HFFc6 (cell line): ENCODE measurements around the gene F10. TPM values are rescaled to one million over a fixed set of nuclear protein-coding genes. Genes with fewer than 3 reads are reported as not detected.
A peak's percentile ranks its signal among the peaks of the same experiment; 100 is the strongest.

ENCODE experiments used
- DNase-seq: peaks from one replicate; pipeline ENCODE4 v3.0.0-alpha.2; 2018
- H3K27ac Mint-ChIP-seq: 2 replicates; pipeline ENCODE4 v1.8.0; 2020; ENCODE audit warnings: mild to moderate bottlenecking, mixed read lengths
- H3K27me3 Mint-ChIP-seq: 2 replicates; pipeline ENCODE4 v1.8.0; 2021; ENCODE audit warnings: mild to moderate bottlenecking, moderate library complexity, mixed read lengths; ENCODE audit not compliant: insufficient read depth
- H3K36me3 Mint-ChIP-seq: 2 replicates; pipeline ENCODE4 v1.8.0; 2021; ENCODE audit warnings: low read depth, mixed read lengths
- H3K4me1 Mint-ChIP-seq: 2 replicates; pipeline ENCODE4 v1.8.0; 2020; ENCODE audit warnings: low read depth, mixed read lengths
- H3K4me3 Mint-ChIP-seq: 2 replicates; pipeline ENCODE4 v1.8.0; 2020; ENCODE audit warnings: mild to moderate bottlenecking, moderate library complexity, mixed read lengths
- H3K9me3 Mint-ChIP-seq: 2 replicates; pipeline ENCODE4 v1.8.0; 2020; ENCODE audit warnings: mild to moderate bottlenecking, mixed read lengths
- CTCF ChIP-seq: fragments of 200-600 bp; sonication (generic); IDR thresholded peaks from 2 replicates; pipeline ENCODE4 v1.5.0; 2021; ENCODE audit warnings: antibody characterized with exemption, mild to moderate bottlenecking
- long read RNA-seq: library from polyadenylated mRNA; unstranded; transcript quantifications from one replicate; pipeline ENCODE4 v2.0.0, GENCODE V29; 2019
- total RNA-seq, 6 experiments: library from RNA; stranded (reverse); fragmentation: NEBNext Ultra II Directional; extraction: Animal tissue kit (Norgen Biotek cat#: 25700); gene quantifications; 2 replicates in 1 of 6; 3 replicates in 5 of 6; pipeline ENCODE4 v1.2.3, GENCODE V29; 2021

F10 gene
- total RNA-seq: 10 to 100 TPM; 10.2 to 21.3 (median 10.8) TPM
- long read RNA-seq, transcript F10-202 (8 exons, 1,517 nt): major isoform, 17 of 30 reads
- long read RNA-seq, partial matches to known transcripts: 3 of 30 reads
- long read RNA-seq, other reads (novel, unspliced or antisense): 3 of 30 reads

GRCh38 chr13:113122550-113123225, at the start of gene F10:
Gene F10 (plus strand): TSS chr13:113122799. CDS start chr13:113122856, 57 bp downstream.
- Mint-ChIP-seq H3K27ac (peak within 1 kb of the TSS; percentile 70), H3K27me3 (peaks cover 3% of the 10 kb centered on the region; the same call in 1 of the 2 replicates), H3K4me1 (peaks cover 18% of the 10 kb centered on the region), H3K4me3 (peak within 1 kb of the TSS; percentile 86), H3K9me3 (no peaks in the 10 kb centered on the region), H3K36me3 (no peaks in the 10 kb centered on the region)
- TF ChIP-seq CTCF: peak; percentile 37
- DNase-seq: peak; percentile 89

GRCh38 chr13:113073942-113074341, 48.7 kb upstream of the F10 start:
- DNase-seq: no peak
- Mint-ChIP-seq H3K4me1 (no peaks in the 10 kb centered on the region), H3K36me3 (no peaks in the 10 kb centered on the region), H3K4me3 (no peak overlapping the region), H3K27me3 (peaks cover 8% of the 10 kb centered on the region), H3K27ac (no peak overlapping the region), H3K9me3 (no peaks in the 10 kb centered on the region)
- TF ChIP-seq CTCF: no peak

GRCh38 chr13:113074401-113074800, 48.2 kb upstream of the F10 start:
- H3K4me1 Mint-ChIP-seq: no peaks in the 10 kb centered on the region
- DNase-seq: no peak
- H3K27ac Mint-ChIP-seq: no peak overlapping the region
- peaks cover 12% of the 10 kb centered on the region for H3K27me3 Mint-ChIP-seq
- no peak overlapping the region for H3K4me3 Mint-ChIP-seq
- no peak for TF ChIP-seq CTCF
- no peaks in the 10 kb centered on the region for H3K36me3 Mint-ChIP-seq
- H3K9me3 Mint-ChIP-seq: no peaks in the 10 kb centered on the region

- H3K4me1 Mint-ChIP-seq: no peaks in the 10 kb centered on the region
- H3K27me3 Mint-ChIP-seq: peaks cover 14% of the 10 kb centered on the region
- no peak for DNase-seq
- H3K4me3 Mint-ChIP-seq: no peak overlapping the region
- TF ChIP-seq CTCF: no peak
- no peak overlapping the region for H3K27ac Mint-ChIP-seq
- no peaks in the 10 kb centered on the region for H3K9me3 Mint-ChIP-seq
- no peaks in the 10 kb centered on the region for H3K36me3 Mint-ChIP-seq
These were observed 47.7 kb upstream of the F10 start for GRCh38 chr13:113074876-113075275.

- H3K27me3 Mint-ChIP-seq: peaks cover 14% of the 10 kb centered on the region
- no peak overlapping the region for H3K27ac Mint-ChIP-seq
- TF ChIP-seq CTCF: no peak
- H3K4me3 Mint-ChIP-seq: no peak overlapping the region
- H3K36me3 Mint-ChIP-seq: no peaks in the 10 kb centered on the region
- DNase-seq: no peak
- no peaks in the 10 kb centered on the region for H3K9me3 Mint-ChIP-seq
- H3K4me1 Mint-ChIP-seq: no peaks in the 10 kb centered on the region
These were observed 46.9 kb upstream of the F10 start for GRCh38 chr13:113075711-113076110.
